ENCODE results near the gene ATXN7L3B.

DNA sequence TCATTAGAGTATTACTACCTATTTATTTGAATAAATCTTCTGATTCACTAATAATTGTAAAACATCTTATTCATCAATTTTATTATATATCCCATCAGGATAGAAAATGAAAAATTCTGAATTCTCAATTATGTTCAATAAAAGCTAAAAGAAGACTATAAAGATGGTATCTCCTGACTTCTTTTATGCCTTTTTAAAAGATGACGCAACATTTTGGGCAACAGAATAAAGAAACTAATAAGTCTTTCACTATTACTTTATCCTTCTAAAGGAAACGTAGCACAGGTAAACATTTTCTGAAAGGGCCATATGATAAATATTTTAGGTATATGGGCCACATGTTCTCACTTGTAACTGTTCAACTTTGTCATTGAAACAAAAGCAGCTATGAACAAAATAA is 10.1 kb upstream of the ATXN7L3B start:
- TF ChIP-seq, protein P1, sequence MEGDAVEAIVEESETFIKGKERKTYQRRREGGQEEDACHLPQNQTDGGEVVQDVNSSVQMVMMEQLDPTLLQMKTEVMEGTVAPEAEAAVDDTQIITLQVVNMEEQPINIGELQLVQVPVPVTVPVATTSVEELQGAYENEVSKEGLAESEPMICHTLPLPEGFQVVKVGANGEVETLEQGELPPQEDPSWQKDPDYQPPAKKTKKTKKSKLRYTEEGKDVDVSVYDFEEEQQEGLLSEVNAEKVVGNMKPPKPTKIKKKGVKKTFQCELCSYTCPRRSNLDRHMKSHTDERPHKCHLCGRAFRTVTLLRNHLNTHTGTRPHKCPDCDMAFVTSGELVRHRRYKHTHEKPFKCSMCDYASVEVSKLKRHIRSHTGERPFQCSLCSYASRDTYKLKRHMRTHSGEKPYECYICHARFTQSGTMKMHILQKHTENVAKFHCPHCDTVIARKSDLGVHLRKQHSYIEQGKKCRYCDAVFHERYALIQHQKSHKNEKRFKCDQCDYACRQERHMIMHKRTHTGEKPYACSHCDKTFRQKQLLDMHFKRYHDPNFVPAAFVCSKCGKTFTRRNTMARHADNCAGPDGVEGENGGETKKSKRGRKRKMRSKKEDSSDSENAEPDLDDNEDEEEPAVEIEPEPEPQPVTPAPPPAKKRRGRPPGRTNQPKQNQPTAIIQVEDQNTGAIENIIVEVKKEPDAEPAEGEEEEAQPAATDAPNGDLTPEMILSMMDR (IDR thresholded peaks at IDR 0.05; ENCODE audit: insufficient read depth, low read depth, low read length): no peak
- no peak for TF ChIP-seq EZH2 (IDR thresholded peaks at IDR 0.05; ENCODE audit: insufficient read depth, low read length)

All from astrocyte (in vitro differentiated cells and primary cell).